Measurements from ENCODE around the gene CCDC38.

CCDC38 gene

GRCh38 chr12:95837240-95838038 lies 105.0 kb downstream of the CCDC38 start:
- H3K9me3 ChIP-seq (ENCODE audit: insufficient read depth, low read length): no peaks in the 10 kb centered on the region
- H3K9me2 ChIP-seq (replicated peaks; ENCODE audit: insufficient read depth, low read length): no peaks in the 10 kb centered on the region
- H3K9ac ChIP-seq (ENCODE audit: low read length): no peak overlapping the region
- no peak overlapping the region for H3K4me3 ChIP-seq (ENCODE audit: insufficient read depth, low read length, poor library complexity, severe bottlenecking)
- H3K36me3 ChIP-seq (ENCODE audit: low read length): no peaks in the 10 kb centered on the region
- H3F3A ChIP-seq (ENCODE audit: insufficient read depth): no peaks in the 10 kb centered on the region
- H3K27ac ChIP-seq (ENCODE audit: low read depth, low read length): no peak overlapping the region
- H3K27me3 ChIP-seq (ENCODE audit: low read length): no peaks in the 10 kb centered on the region
- no peak overlapping the region for H3K4me2 ChIP-seq (ENCODE audit: low read depth, low read length, poor library complexity, severe bottlenecking)
- no peaks in the 10 kb centered on the region for H4K20me1 ChIP-seq (ENCODE audit: low read depth, low read length)
- H3K79me2 ChIP-seq (ENCODE audit: insufficient read depth, low read length): no peaks in the 10 kb centered on the region
- TF ChIP-seq CTCF (IDR thresholded peaks at IDR 0.05; ENCODE audit: insufficient read depth, low read length, poor library complexity, severe bottlenecking) (no peak), EZH2phosphoT487 (conservative IDR thresholded peaks at IDR 0.05; ENCODE audit: low read length) (no peak)
- H2AFZ ChIP-seq (ENCODE audit: low read depth, low read length, severe bottlenecking): no peak overlapping the region

DNA sequence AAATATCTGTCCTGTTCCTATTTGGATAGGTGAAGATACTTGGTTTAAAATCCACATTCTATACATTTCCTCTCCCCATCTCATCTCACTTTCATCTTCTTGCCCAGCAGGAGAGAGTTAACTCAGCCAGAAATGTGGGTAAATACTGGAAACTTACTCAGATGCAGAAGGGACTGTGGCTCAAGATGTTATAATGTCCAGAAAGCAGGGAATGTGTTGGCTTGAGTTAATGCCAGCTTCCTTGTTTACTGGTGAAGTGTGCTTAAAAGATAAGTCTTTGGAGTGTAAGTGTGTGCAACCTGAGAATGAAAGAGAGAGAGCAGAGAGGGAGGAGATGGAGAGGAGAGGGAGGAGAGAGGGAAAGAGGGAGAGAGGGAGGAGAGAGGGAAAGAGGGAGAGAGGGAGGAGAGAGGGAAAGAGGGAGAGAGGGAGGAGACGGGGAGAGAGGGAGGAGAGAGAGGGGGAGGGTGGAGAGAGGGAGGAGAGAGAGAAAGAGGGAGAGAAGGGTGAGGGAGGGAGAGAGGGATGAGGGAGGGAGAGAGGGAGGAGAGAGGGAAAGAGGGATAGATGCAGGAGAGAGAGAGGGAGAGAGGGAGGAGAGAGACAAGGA lies 105.7 kb downstream of the CCDC38 start:
- H3K4me3 ChIP-seq (ENCODE audit: insufficient read depth, low read length, poor library complexity, severe bottlenecking): no peak overlapping the region
- no peaks in the 10 kb centered on the region for H3K27me3 ChIP-seq (ENCODE audit: low read length)
- no peak overlapping the region for H2AFZ ChIP-seq (ENCODE audit: low read depth, low read length, severe bottlenecking)
- H3K9ac ChIP-seq (ENCODE audit: low read length): no peak overlapping the region
- no peak overlapping the region for H3K4me2 ChIP-seq (ENCODE audit: low read depth, low read length, poor library complexity, severe bottlenecking)
- H3K9me3 ChIP-seq (ENCODE audit: insufficient read depth, low read length): no peaks in the 10 kb centered on the region
- no peaks in the 10 kb centered on the region for H3K36me3 ChIP-seq (ENCODE audit: low read length)
- H3K79me2 ChIP-seq (ENCODE audit: insufficient read depth, low read length): no peaks in the 10 kb centered on the region
- H3K9me2 ChIP-seq (replicated peaks; ENCODE audit: insufficient read depth, low read length): no peaks in the 10 kb centered on the region
- TF ChIP-seq CTCF (IDR thresholded peaks at IDR 0.05; ENCODE audit: insufficient read depth, low read length, poor library complexity, severe bottlenecking): no peak
- no peak for TF ChIP-seq EZH2phosphoT487 (conservative IDR thresholded peaks at IDR 0.05; ENCODE audit: low read length)
- no peaks in the 10 kb centered on the region for H3F3A ChIP-seq (ENCODE audit: insufficient read depth)
- no peaks in the 10 kb centered on the region for H4K20me1 ChIP-seq (ENCODE audit: low read depth, low read length)
- H3K27ac ChIP-seq (ENCODE audit: low read depth, low read length): no peak overlapping the region

DNA sequence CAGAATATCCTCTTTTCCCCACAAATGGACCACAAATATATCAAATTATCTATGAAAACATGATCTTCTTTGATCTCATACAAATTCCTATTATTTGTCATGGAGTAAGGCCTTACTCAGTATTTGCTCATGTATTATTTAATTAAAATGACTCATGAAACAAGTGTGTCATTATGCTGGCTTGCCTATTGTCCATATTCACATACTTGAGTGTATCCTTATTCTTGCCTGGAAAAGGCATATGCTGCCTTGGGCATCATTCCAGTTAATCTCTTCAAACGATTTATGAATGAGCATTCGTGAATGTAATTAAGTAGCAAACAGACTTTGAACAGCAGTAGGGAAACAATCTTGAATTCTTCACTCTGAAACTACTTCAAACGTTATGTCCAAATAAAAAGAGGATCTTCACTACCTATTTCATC lies 106.2 kb downstream of the CCDC38 start:
- Histone ChIP-seq H3K79me2 (ENCODE audit: insufficient read depth, low read length) (no peaks in the 10 kb centered on the region), H3K27ac (ENCODE audit: low read depth, low read length) (no peak overlapping the region), H3K27me3 (ENCODE audit: low read length) (no peaks in the 10 kb centered on the region), H4K20me1 (ENCODE audit: low read depth, low read length) (no peaks in the 10 kb centered on the region), H3K9me2 (replicated peaks; ENCODE audit: insufficient read depth, low read length) (no peaks in the 10 kb centered on the region), H3K4me3 (ENCODE audit: insufficient read depth, low read length, poor library complexity, severe bottlenecking) (no peak overlapping the region), H3K36me3 (ENCODE audit: low read length) (no peaks in the 10 kb centered on the region), H3K9ac (ENCODE audit: low read length) (no peak overlapping the region), H3F3A (ENCODE audit: insufficient read depth) (no peaks in the 10 kb centered on the region), H3K9me3 (ENCODE audit: insufficient read depth, low read length) (no peaks in the 10 kb centered on the region), H3K4me2 (ENCODE audit: low read depth, low read length, poor library complexity, severe bottlenecking) (no peak overlapping the region), H2AFZ (ENCODE audit: low read depth, low read length, severe bottlenecking) (no peak overlapping the region)
- no peak for TF ChIP-seq CTCF (IDR thresholded peaks at IDR 0.05; ENCODE audit: insufficient read depth, low read length, poor library complexity, severe bottlenecking)
- TF ChIP-seq EZH2phosphoT487 (conservative IDR thresholded peaks at IDR 0.05; ENCODE audit: low read length): no peak
